ENCODE data around the gene ZNF318.

The ZNF318 gene

DNA sequence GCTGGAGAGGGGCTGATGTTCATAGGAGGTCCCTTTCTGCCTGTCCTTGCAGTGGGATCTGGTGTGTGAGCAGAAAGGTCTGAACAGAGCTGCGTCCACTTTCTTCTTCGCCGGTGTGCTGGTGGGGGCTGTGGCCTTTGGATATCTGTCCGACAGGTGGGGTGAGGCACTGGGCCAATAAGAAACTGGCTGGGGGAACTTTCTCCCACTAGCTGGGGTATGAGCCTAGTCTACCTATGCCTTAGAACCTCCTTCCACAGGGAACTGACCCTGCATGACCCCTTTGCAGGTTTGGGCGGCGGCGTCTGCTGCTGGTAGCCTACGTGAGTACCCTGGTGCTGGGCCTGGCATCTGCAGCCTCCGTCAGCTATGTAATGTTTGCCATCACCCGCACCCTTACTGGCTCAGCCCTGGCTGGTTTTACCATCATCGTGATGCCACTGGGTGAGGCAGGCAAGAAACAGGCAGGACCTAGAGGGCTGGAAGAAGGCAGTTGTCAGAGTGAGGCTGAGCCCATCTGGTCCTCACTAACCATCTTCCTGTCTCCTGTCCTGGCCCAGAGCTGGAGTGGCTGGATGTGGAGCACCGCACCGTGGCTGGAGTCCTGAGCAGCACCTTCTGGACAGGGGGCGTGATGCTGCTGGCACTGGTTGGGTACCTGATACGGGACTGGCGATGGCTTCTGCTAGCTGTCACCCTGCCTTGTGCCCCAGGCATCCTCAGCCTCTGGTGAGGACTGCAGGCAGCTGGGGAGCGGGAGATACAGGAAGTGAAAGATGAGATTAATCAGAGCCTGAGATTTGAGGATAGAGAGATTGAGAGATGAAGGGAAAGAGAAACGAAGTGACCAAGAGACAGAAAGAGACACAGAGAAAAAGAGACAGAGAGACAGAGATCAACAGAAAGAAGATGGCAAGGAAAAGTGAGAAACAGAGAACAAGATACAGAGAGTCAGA lies 69.8 kb downstream of the ZNF318 start:
- no peak for DNase-seq (ENCODE audit: low read depth)

DNA sequence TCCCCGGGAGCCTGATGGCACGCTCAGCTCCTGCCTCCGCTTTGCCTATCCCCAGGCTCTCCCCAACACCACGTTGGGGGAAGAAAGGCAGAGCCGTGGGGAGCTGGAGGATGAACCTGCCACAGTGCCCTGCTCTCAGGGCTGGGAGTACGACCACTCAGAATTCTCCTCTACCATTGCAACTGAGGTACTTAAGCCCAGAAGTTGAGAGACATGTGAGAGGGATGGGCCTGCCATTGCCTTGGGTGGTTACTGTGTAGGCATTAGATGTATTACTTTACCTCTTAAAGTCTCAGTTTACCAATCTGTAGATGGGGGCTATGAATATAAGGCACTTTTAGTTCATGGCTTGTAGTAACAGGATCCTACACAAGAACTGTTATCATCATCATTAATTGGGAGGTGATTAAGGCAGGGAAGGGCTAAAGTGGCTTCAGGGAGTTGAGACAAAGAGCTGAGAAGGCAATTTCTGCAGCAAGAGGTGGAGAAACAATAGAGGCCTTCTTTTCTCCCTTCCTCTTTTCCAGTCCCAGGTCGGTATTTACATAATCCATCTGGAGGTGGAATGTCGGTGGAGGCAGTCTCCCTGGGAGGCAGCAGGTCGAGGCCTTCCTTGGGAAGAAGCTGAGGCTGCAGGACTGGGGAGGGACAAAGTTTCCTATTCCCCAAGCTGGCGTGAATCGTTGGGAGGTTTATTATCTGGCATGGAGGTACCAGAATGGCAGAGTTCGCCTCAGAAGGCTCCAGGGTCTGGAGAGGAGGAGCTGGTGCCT lies 70.7 kb downstream of the ZNF318 start:
- DNase-seq (ENCODE audit: low read depth), result no peak

DNA sequence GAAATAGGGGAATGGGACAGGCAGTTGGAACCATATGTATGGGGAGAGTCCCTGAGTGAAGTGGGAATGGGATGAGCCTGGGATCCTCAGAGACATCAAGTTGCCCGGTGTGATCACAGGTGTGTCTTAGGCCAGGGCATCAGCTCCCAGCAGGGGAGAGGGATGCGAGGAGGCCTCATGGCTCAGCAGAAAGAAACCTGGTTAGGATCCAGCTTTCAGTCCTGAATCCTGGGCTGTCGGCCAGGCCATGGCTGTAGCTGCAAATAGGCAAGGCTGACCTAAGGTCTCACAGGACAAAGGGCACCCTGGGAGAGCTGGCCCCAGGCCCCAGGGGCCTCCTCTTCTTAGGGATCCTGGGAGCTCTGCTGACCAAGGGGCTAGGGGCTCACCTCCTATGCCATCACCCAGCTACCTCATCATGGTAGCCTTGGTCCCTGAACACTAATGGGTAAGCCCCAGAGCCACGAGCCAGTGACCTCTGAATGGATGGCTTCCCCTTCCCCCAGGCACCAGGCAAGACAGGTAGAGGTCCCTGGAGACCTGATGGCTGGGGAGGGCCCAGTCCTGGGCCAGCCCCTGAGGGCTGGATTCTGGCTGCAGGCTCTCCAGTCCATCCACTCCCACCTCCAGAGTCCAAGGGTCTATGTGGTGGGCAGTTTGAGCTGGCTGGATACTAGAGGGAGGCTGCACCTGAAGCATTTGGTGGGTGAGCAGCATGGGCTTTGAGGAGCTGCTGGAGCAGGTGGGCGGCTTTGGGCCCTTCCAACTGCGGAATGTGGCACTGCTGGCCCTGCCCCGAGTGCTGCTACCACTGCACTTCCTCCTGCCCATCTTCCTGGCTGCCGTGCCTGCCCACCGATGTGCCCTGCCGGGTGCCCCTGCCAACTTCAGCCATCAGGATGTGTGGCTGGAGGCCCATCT lies 71.5 kb downstream of the ZNF318 start, which contains the start of gene SLC22A7:
SLC22A7 (plus strand) TSS at position 617 of the 921 bp plus-strand sequence; CDS start at position 716, 99 bp downstream.
- DNase-seq (ENCODE audit: low read depth), result no peak

DNA sequence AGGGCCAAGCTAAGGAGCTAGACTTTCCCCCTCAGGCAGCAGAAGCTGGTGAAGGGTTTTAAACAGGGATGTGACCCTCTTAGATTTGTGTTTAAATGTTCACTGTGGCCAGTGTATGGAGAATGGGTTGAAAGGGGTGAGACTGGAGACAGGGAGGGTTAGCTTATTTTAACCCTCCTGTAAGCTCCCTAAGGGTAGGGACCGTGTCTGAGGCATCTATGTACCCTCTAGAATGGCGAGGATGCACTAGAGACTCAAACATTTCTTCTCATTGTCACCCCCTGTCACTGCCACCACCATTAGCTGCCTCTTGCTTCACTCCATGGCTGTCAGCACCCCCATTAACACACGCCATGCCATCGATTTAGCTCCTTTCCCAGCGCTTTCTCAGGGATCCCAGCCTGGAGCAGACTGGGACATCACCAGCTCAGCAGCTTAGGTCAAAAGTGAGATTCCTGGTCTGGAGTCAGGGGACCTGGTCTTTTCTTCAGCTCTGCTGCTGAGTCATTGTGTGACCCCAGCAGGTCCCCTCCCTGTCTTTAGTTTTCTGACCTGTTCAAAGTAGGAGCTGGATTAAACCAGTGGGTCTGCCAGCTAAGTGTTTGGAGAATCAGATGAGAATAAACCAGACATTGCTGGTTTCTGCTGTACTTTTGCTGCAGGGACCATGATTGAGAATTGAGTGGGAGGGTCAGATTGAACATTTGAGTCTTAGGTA lies 72.5 kb downstream of the ZNF318 start:
- no peak for DNase-seq (ENCODE audit: low read depth)

DNA sequence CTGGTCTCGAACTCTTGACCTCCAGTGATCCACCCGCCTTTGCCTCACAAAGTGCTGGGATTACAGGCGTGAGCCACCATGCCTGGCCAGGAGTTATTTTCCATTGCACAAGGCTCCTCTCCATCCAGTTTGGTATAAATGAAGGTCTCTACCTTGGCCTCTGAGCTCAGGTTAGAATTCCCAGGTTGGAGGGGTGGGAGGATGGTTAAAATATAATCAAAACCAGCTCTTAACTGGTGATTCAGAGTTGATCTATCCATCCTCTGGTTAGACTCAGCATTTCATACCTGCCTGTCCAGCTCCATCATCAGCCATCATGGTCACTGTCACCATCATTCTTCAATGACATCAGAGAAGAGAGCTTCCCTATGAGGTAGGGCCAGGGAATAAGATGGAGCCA lies 74.0 kb downstream of the ZNF318 start:
- DNase-seq (ENCODE audit: low read depth), result no peak

DNA sequence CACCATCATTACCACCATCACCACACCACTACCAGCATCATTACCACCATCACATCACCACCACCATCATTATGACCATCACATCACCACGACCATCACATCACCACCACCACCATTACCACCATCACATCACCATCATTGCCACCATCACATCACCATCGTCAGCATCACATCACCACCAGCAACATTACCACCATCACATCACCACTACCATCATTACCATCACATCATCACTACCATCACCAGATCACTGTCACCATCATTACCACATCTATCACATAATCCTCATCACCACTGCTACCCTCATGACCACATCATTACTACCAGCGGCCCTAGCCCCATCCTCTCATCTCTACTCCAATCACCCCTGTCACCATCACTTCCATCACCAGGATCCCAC lies 74.9 kb downstream of the ZNF318 start:
- no peak for DNase-seq (ENCODE audit: low read depth)

DNA sequence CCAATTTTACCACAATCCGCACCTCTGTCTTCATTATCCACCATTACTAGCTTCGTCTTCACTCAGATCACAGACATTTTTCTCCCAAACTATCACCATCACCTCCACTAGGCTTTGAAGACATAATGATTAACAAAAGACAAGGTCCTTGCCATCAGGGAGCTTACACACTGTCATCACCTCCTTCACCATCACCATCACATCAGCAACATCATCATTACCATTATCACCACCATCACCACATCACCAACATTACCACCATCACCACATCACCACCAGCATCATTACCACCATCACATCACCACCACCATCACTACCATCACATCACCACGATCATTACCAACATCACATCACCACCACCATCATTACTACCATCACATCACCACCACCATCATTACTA lies 75.7 kb downstream of the ZNF318 start:
- no peak for DNase-seq (ENCODE audit: low read depth)

DNA sequence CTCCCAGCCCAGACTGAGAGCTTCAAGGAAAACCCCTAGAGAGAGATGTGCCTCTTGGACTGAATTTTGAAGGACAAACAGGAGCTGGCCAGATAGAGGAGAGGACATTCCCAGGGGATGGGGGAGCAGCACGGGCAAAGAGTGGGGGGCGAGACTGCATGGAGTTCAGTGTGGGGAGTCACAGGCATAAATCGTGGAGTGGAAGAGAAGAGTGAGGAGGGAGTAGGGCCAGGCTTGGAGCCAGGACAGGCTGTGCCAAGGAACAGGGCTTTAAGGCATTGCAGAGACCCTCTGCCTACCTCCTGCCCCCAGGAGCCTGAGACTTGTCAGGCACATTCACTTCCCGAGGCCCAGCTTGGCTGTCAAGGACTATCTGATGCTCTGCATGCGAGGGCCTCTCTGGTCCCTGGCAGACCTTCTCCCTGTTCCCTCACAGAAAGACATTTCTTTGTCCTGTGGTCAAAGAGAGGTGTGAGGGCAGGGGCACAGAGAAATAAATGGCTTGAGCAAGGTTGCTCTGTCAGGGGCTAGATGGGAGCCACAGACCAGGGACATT lies 76.6 kb downstream of the ZNF318 start:
- no peak for DNase-seq (ENCODE audit: low read depth)

DNA sequence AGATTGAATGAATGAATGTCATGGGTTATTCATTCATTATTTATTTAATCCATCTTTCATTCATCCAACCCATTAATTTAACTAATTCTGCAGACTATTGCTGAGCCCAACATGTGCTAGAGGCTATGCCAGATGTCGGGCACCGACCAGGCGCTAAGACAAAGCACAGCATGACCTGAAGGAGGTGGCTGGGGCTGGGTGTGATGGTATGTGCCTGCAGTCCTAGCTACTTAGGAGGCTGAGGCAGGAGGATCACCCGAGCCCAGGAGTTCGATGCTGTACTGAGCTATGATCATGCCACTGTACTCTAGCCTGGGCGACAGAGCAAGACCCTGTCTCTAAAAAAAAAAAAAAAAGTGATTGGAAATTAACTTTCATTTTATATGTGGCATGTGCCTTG lies 77.1 kb downstream of the ZNF318 start:
- no peak for DNase-seq (ENCODE audit: low read depth)

DNA sequence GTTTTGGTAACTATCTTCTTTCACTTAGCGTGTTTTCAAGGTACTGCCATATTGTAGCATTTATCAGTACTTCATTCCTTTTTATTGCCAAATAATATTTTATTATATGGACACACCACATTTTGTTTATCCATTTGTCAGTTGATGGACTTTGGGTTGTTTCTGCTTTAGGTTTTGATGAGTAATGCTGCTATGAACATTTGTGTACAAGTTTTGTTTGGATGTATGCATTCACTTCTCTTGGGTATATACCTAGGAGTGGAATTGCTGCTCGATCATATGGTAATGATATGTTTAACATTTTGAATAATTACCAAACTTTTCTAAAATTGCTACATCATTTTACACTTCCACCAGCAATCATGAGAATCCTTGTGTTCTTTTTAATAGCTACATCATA lies 77.7 kb downstream of the ZNF318 start:
- no peak for DNase-seq (ENCODE audit: low read depth)

DNA sequence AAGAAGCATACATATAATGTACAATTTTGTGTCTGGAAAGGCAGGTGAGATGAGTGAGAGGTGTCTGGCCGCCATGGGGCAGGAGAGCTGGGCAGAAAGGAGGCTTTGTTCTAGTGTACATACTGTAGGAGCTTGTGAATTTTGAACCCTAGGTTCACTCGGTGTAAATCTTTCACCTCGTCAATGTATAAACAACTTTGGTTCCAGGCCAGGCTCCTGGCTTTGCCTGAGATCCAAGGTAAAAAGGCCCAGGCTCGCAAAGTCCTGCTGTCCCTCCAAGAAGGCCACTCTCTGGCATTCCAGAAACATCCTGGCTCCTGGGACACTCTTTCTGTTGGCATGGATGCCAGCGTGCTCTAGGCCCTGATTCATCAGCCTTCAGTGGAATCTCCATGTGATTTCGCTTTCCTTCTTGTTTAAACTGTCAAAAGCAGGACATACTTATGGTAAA lies 78.5 kb downstream of the ZNF318 start:
- no peak for DNase-seq (ENCODE audit: low read depth)

DNA sequence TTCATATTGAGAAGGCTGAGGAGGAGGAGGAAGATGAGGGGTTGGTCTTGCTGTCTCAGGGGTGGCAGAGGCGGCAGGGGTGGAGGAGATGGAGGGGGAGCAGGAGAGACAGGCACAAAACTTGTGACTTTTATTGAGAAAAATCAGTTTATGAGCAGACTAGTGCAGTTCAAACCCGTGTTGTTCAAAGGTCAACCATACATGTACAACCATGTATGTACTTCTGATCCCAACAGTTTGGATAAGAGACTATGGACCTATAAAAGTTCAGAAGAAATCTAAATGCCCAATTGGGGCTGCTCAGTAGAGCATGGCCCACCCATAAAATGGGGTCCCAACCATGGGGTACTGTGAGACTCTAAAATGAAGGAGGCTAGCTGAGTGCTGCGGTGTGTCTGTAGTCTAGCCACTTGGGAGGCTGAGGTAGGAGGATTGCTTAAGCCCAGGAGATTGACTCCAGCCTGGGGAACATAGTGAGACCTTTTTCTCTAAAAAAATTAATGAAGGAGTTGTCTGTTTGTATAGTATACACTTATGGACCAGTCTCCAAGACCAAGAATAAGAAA lies 79.0 kb downstream of the ZNF318 start:
- no peak for DNase-seq (ENCODE audit: low read depth)

DNA sequence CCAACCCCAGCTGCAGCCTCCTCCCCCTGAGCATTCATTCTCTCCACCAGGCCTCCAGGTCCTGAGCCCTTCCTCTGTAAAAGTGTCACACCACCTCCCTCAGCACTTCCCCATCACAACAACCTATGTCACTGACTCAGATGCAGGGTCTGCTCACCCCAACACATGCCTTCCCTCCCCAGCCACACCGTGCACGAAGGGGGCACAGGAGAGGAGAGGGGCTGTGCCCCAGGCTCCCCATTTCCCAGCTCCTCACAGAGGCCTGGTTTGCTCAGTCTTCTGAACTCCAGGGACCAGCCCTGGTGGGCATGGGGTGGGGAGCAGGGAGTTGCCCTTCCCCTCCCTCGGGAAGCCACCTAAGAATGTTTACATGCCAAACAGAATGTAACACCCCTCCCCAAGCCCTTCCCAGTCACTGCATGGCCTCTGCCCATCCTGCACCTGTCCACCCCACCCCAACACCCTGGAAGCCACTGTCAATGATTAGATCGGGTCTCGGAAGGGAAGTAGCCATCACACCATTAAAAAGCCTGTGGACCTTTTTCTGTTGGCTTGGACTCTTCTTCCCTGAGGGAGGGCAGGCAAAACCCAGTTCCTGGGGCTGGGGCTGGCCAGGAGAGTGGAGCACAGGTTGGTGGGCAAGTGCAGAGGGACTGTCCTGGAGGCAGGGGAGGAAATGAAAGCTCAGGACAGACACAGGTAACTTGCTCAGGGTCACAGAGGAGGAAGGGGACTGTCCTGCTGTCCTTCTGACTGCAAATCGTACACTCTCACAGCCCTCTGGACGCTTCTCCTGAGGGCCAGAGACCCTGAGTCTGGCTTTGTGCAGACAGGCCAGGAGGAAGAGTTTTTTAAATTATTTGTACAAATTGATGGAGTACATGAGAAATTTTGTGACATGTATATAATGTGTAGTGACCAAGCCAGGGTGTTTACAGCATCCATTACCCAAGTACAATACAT lies 81.4 kb downstream of the ZNF318 start:
- no peak for DNase-seq (ENCODE audit: low read depth)

DNA sequence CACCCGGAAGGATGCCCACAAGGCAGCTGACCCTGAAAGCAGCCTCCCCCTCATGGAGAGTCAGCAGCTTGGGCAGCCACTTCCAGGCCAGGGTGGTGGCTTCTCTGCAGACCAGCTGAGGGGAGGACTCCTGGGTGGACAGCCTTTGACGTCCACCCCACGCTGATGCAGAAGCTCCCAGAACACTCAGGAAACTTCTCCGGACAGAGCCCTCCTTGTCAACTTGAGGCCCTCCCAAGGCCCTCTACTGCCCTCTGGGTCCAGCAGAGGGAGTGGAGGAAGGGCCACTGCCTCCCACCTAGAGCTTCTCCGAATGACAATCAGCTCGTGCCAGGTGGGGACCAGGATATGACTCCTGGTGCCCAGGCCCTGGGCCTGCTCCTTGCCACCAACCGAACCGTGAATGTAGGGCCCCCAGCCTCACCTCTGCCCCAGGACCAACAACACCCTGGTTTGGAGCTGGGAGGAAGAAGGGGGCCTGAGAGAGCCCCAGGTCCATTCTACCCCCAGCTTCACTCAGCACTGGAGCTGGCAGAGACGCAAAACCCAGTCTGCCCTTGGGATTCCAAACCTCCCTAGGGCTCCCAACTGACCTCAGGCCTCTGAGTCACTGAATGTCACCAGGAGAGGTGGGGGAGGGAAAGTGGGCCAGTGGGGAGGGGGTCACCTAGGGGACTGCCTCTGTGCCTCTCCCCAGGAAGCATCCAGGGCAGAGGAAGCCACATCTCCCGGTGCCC lies 82.3 kb downstream of the ZNF318 start:
- no peak for DNase-seq (ENCODE audit: low read depth)

DNA sequence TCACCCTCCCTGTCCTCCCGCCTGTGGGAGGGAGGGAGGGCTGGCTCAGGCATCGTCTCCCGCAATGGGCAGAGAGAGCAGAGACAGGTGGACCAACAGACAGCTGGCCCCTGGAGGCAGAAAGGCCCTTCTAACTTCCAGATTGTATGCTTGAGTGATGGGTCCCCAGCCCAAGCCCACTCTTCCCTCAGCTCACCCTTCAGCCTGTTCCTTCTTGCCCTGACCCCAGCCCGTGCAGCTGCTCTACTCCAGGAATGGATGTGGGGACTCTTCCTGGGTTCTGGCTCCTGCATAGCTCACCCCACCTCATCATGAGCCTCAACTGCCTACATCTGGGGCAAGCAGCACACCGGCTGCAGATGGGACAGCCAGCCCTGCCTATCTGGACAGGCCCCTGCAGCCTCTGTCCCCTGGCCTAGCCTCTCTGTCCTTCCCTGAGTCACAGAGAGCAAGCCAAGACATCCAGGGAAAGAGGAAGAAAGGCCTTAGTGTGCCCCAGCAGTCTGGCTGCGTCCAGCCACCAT lies 82.9 kb downstream of the ZNF318 start:
- DNase-seq (ENCODE audit: low read depth), result no peak

Data from non-pigmented ciliary epithelial cell (primary cell).